Endodermal cell (in vitro differentiated cells): ENCODE data around the gene THOP1. TPM values are rescaled to one million over a fixed set of nuclear protein-coding genes. Genes with fewer than 3 reads are reported as not detected.
"Not testable (repeated sequence)": the region's sequence is repeated elsewhere in the genome, so short reads cannot be mapped to it uniquely, and the experiment has no call there.

Experiments
- DNase-seq: peaks from one replicate; pipeline ENCODE4 v3.0.0-alpha.2; 2017
- H3K27ac ChIP-seq: 2 replicates; pipeline ENCODE4 v1.5.1; 2013; ENCODE audit warnings: mild to moderate bottlenecking, low read depth, low read length, moderate library complexity
- H3K27me3 ChIP-seq: 2 replicates; pipeline ENCODE4 v1.6.1; 2013; ENCODE audit warnings: mild to moderate bottlenecking, low read length, moderate library complexity; ENCODE audit not compliant: insufficient read depth, control insufficient read depth, poor library complexity, severe bottlenecking
- H3K36me3 ChIP-seq: 2 replicates; pipeline ENCODE4 v1.7.0; 2013; ENCODE audit warnings: mild to moderate bottlenecking, low read length, moderate library complexity; ENCODE audit not compliant: control insufficient read depth, insufficient read depth
- H3K4me1 ChIP-seq: one replicate; pipeline ENCODE4 v1.7.0; 2013; ENCODE audit warnings: low read length; ENCODE audit not compliant: control insufficient read depth, insufficient read depth
- H3K4me3 ChIP-seq: 2 replicates; pipeline ENCODE4 v1.5.1; 2013; ENCODE audit warnings: mild to moderate bottlenecking, low read length, moderate library complexity
- H3K9ac ChIP-seq: 2 replicates; pipeline ENCODE4 v1.6.1; 2013; ENCODE audit warnings: mild to moderate bottlenecking, low read length, moderate library complexity; ENCODE audit not compliant: poor library complexity, severe bottlenecking; ENCODE audit errors: extremely low read depth
- H3K9me3 ChIP-seq: 2 replicates; pipeline ENCODE4 v1.6.1; 2013; ENCODE audit warnings: mild to moderate bottlenecking, low read length, moderate library complexity; ENCODE audit not compliant: control insufficient read depth
- H3K27ac Mint-ChIP-seq: 2 replicates; pipeline ENCODE4 v1.8.0; 2020; ENCODE audit warnings: mixed read lengths
- H3K27me3 Mint-ChIP-seq: 2 replicates; pipeline ENCODE4 v1.8.0; 2021; ENCODE audit warnings: mild to moderate bottlenecking, mixed read lengths; ENCODE audit not compliant: insufficient read depth
- H3K36me3 Mint-ChIP-seq: 2 replicates; pipeline ENCODE4 v1.8.0; 2020; ENCODE audit warnings: low read depth, mixed read lengths
- H3K4me1 Mint-ChIP-seq: 2 replicates; pipeline ENCODE4 v1.8.0; 2020; ENCODE audit warnings: mixed read lengths
- H3K4me3 Mint-ChIP-seq: 2 replicates; pipeline ENCODE4 v1.8.0; 2020; ENCODE audit warnings: mild to moderate bottlenecking, moderate library complexity, mixed read lengths
- H3K9me3 Mint-ChIP-seq: 2 replicates; pipeline ENCODE4 v1.8.0; 2020; ENCODE audit warnings: mild to moderate bottlenecking, mixed read lengths
- CTCF ChIP-seq: fragments of 200-600 bp; sonication (generic); conservative IDR thresholded peaks from 2 replicates; pipeline ENCODE4 v1.5.0; 2021; ENCODE audit warnings: antibody characterized with exemption, mild to moderate bottlenecking
- WGBS, 2 experiments: methylation state at CpG; one replicate each; pipeline versions ENCODE4 v1.1.5 to v1.1.7; 2013; ENCODE audit warnings: missing lambda C conversion rate in 2 of 2, mixed read lengths in 1 of 2; ENCODE audit not compliant: insufficient coverage in 1 of 2, insufficient read length in 1 of 2; 5-methylcytosine and 5-hydroxymethylcytosine counted together
- total RNA-seq, 2 donors: library from RNA; stranded (reverse); fragmentation: NEBNext Ultra II Directional in 1 of 2; extraction: Animal tissue kit (Norgen Biotek cat#: 25700) in 1 of 2; gene quantifications; 2 replicates in 1 of 2; 3 replicates in 1 of 2; pipeline ENCODE4 v1.2.1, GENCODE V29; 2021

THOP1 gene
- total RNA-seq, 2 donors from 2014 or later: 130 to 170 TPM

GRCh38 chr19:2815191-2815614 lies 29.9 kb downstream of the THOP1 start:
- peaks cover 7% of the 10 kb centered on the region for H3K36me3 Mint-ChIP-seq
- no peak overlapping the region for H3K27ac Mint-ChIP-seq
- Histone ChIP-seq H3K36me3 (peaks cover 13% of the 10 kb centered on the region), H3K27ac (no peak overlapping the region), H3K4me3 (no peak overlapping the region), H3K4me1 (no peaks in the 10 kb centered on the region), H3K9ac (no peak overlapping the region), H3K9me3 (no peaks in the 10 kb centered on the region), H3K27me3 (no peaks in the 10 kb centered on the region)
- TF ChIP-seq CTCF: no peak
- H3K27me3 Mint-ChIP-seq: no peaks in the 10 kb centered on the region
- DNase-seq: no peak
- H3K9me3 Mint-ChIP-seq: no peaks in the 10 kb centered on the region
- H3K4me3 Mint-ChIP-seq: no peak overlapping the region
- 93 to 100% methylated on average over 3 to 13 of the region's 13 CpGs for WGBS, 2 experiments
- H3K4me1 Mint-ChIP-seq: no peaks in the 10 kb centered on the region

- H3K9ac ChIP-seq: no peak overlapping the region
- Mint-ChIP-seq H3K9me3 (no peaks in the 10 kb centered on the region), H3K27ac (no peak overlapping the region), H3K4me1 (no peaks in the 10 kb centered on the region), H3K27me3 (no peaks in the 10 kb centered on the region), H3K36me3 (peaks cover 7% of the 10 kb centered on the region), H3K4me3 (no peak overlapping the region)
- H3K27me3 ChIP-seq: no peaks in the 10 kb centered on the region
- no peaks in the 10 kb centered on the region for H3K4me1 ChIP-seq
- DNase-seq: no peak
- no peaks in the 10 kb centered on the region for H3K9me3 ChIP-seq
- TF ChIP-seq CTCF: no peak
- no peak overlapping the region for H3K4me3 ChIP-seq
- 89 to 98% methylated on average over 10 to 15 of the region's 15 CpGs for WGBS, 2 experiments
- no peak overlapping the region for H3K27ac ChIP-seq
- peaks cover 10% of the 10 kb centered on the region for H3K36me3 ChIP-seq
Observed at GRCh38 chr19:2815923-2816322, 30.6 kb downstream of the THOP1 start.

- H3K36me3 ChIP-seq: peaks cover 6% of the 10 kb centered on the region
- no peak overlapping the region for H3K9ac ChIP-seq
- no peaks in the 10 kb centered on the region for H3K4me1 Mint-ChIP-seq
- H3K4me3 ChIP-seq: no peak overlapping the region
- no peak for TF ChIP-seq CTCF
- H3K27ac Mint-ChIP-seq: no peak overlapping the region
- WGBS, 2 experiments: 95 to 97% methylated on average over 12 to 16 of the region's 16 CpGs
- H3K27me3 Mint-ChIP-seq: no peaks in the 10 kb centered on the region
- no peaks in the 10 kb centered on the region for H3K9me3 ChIP-seq
- no peak overlapping the region for H3K27ac ChIP-seq
- H3K4me3 Mint-ChIP-seq: no peak overlapping the region
- H3K36me3 Mint-ChIP-seq: peaks cover 4% of the 10 kb centered on the region
- DNase-seq: no peak
- H3K27me3 ChIP-seq: no peaks in the 10 kb centered on the region
- no peaks in the 10 kb centered on the region for H3K9me3 Mint-ChIP-seq
- H3K4me1 ChIP-seq: no peaks in the 10 kb centered on the region
Observed at GRCh38 chr19:2816641-2817040, 31.3 kb downstream of the THOP1 start.

- DNase-seq: peak; percentile 93
- not testable (repeated sequence) for H3K9me3 ChIP-seq, H3K4me1 ChIP-seq, H3K27me3 Mint-ChIP-seq, H3K27ac ChIP-seq, H3K4me3 ChIP-seq, H3K36me3 ChIP-seq, H3K27ac Mint-ChIP-seq, H3K4me1 Mint-ChIP-seq, H3K9ac ChIP-seq, H3K9me3 Mint-ChIP-seq, H3K27me3 ChIP-seq, H3K4me3 Mint-ChIP-seq, H3K36me3 Mint-ChIP-seq
- WGBS, 2 experiments: 91 to 94% methylated on average over 17 to 21 of the region's 22 CpGs
Observed at GRCh38 chr19:2817237-2817829, 32.0 kb downstream of the THOP1 start.
